ENCODE results near the gene RHOA. TPM values are rescaled to one million over a fixed set of nuclear protein-coding genes. Genes with fewer than 3 reads are reported as not detected.
A peak's percentile ranks its signal among the peaks of the same experiment; 100 is the strongest.

The RHOA gene
- total and polyA plus RNA-seq, 2 of the 13 experiments (the other 11 are each of a cell fraction or from before 2014, with no cell fraction given): 131 to 177 TPM

DNA sequence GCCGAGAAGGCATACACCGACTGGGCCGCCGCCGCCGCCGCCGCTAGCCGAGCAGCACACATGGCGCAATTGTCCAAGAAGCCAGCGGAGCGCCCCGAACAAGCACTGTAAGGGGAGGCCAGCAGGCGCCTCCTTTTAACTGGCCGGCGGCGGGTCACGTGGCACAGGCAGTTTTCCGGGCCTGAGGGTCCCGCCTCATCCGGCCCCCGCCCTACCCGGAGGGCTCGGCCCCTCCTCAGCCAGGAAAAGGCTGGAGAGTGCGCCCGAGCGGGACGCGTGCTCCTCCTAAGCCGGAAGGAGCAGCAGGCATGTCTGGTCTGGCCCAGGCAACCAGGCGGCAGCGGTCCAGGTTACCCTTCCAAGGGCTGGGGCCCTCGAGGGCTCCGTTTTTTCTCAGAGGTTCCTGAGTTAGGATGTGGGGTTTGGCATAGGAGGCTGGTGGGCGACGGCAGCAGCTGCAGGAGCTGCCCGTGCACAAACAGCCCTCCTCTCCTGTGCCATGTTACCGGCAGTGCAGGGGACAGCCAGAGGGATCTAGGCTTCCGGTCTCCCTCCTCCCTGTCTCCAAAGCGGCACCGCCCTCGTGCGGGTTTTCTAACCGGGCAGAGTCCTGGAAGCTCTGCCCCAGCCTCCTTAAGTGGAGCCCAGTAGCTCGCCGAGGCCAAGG lies 53.4 kb downstream of the RHOA start, which contains the start of gene GPX1 (continued):
- TF ChIP-seq, protein P1, sequence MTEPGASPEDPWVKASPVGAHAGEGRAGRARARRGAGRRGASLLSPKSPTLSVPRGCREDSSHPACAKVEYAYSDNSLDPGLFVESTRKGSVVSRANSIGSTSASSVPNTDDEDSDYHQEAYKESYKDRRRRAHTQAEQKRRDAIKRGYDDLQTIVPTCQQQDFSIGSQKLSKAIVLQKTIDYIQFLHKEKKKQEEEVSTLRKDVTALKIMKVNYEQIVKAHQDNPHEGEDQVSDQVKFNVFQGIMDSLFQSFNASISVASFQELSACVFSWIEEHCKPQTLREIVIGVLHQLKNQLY (CRISPR knock-in tag; IDR thresholded peaks at IDR 0.05): peak; percentile 76
- peak; percentile 96 for TF ChIP-seq RBFOX2 (IDR thresholded peaks at IDR 0.05; ENCODE audit: low read depth, low read length)
- no peak for TF ChIP-seq SATB2 (CRISPR knock-in tag; IDR thresholded peaks at IDR 0.05)
- no peak for TF ChIP-seq ZNF570 (CRISPR knock-in tag; IDR thresholded peaks at IDR 0.05; ENCODE audit: borderline replicate concordance)
- TF ChIP-seq ZNF674 (CRISPR knock-in tag; IDR thresholded peaks at IDR 0.05; ENCODE audit: low read depth): peak; percentile 92; the same call in 1 of the 2 replicates
- peak; percentile 30; the same call in 1 of the 2 replicates for TF ChIP-seq MAF1 (CRISPR knock-in tag; IDR thresholded peaks at IDR 0.05; ENCODE audit: borderline replicate concordance)
- TF ChIP-seq ZNF280D (CRISPR knock-in tag; IDR thresholded peaks at IDR 0.05): peak; percentile 57; the same call in 1 of the 2 replicates
- TF ChIP-seq MEF2D (CRISPR knock-in tag; IDR thresholded peaks at IDR 0.05): peak; percentile 14; the same call in 1 of the 2 replicates
- TF ChIP-seq TAF1 (CRISPR knock-in tag; IDR thresholded peaks at IDR 0.05): peak; percentile 88
- TF ChIP-seq NFKB2 (CRISPR knock-in tag; IDR thresholded peaks at IDR 0.05; ENCODE audit: borderline replicate concordance): peak; percentile 74; the same call in 1 of the 2 replicates
- TF ChIP-seq, protein P2, sequence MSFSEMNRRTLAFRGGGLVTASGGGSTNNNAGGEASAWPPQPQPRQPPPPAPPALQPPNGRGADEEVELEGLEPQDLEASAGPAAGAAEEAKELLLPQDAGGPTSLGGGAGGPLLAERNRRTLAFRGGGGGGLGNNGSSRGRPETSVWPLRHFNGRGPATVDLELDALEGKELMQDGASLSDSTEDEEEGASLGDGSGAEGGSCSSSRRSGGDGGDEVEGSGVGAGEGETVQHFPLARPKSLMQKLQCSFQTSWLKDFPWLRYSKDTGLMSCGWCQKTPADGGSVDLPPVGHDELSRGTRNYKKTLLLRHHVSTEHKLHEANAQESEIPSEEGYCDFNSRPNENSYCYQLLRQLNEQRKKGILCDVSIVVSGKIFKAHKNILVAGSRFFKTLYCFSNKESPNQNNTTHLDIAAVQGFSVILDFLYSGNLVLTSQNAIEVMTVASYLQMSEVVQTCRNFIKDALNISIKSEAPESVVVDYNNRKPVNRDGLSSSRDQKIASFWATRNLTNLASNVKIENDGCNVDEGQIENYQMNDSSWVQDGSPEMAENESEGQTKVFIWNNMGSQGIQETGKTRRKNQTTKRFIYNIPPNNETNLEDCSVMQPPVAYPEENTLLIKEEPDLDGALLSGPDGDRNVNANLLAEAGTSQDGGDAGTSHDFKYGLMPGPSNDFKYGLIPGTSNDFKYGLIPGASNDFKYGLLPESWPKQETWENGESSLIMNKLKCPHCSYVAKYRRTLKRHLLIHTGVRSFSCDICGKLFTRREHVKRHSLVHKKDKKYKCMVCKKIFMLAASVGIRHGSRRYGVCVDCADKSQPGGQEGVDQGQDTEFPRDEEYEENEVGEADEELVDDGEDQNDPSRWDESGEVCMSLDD (CRISPR knock-in tag; IDR thresholded peaks at IDR 0.05; ENCODE audit: borderline replicate concordance): 0 out of 2 replicates have a peak, but pooled peaks have one; percentile 39
- TF ChIP-seq PHF20 (CRISPR knock-in tag; IDR thresholded peaks at IDR 0.05): peak; percentile 78
- TF ChIP-seq ZBTB33 (CRISPR knock-in tag; IDR thresholded peaks at IDR 0.05): no peak
- no peak for TF ChIP-seq RFX1 (IDR thresholded peaks at IDR 0.05)
- no peak for TF ChIP-seq FOXO4 (CRISPR knock-in tag; conservative IDR thresholded peaks at IDR 0.05)
- peak; percentile 65; the same call in 1 of the 2 replicates for TF ChIP-seq ZNF451 (CRISPR knock-in tag; IDR thresholded peaks at IDR 0.05)
- TF ChIP-seq ZNF234 (CRISPR knock-in tag; conservative IDR thresholded peaks at IDR 0.05): no peak; the same call in 1 of the 2 replicates
- no peak for TF ChIP-seq KDM5A (IDR thresholded peaks at IDR 0.05; ENCODE audit: borderline replicate concordance, low read length)
